ENCODE data around the gene TBC1D1. TPM values are rescaled to one million over a fixed set of nuclear protein-coding genes. Genes with fewer than 3 reads are reported as not detected.

Gene TBC1D1
- total RNA-seq, 1 experiment from 2014 or later: 106 TPM

DNA sequence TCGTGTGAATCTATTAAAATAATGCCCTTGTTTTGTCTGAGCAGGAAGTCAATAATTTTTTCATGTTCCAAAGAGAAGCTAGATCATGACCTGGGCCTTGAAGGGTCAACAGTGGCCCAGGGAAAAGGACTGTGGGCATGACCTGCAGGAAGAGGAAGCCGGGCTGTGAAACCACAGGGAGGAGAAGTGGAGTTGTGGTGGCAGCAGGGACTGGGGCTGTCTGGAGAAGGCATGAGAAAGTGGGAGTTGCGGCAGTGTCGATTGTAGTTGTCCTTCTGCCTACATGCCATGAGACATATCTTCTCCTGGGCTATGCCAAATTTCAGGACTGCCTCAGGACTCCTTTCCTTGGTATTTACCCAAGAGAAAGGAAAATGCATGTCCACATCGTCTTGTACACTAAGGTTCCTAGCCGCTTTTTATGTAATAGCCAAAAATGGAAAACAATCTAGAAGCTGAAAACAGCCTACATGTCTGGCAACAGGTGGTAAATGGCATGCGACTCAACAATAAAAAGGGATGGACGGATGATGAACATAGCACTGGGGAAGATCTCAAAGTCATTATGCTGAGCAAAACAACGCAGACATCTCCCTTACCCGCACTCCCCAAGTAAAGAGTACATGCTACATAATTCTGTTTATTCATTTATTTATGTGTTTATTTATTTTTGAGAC is 55.8 kb downstream of the TBC1D1 start:
- Histone ChIP-seq H3K79me2 (ENCODE audit: low read depth) (no peaks in the 10 kb centered on the region), H3K36me3 (ENCODE audit: low read depth) (no peaks in the 10 kb centered on the region), H4K20me1 (ENCODE audit: insufficient read depth) (no peaks in the 10 kb centered on the region; the same call in 1 of the 2 replicates), H3K9me2 (ENCODE audit: insufficient read depth) (no peaks in the 10 kb centered on the region), H2AFZ (no peak overlapping the region), H3K4me1 (replicated peaks; ENCODE audit: insufficient read depth) (no peaks in the 10 kb centered on the region), H3K9me3 (ENCODE audit: insufficient read depth, low read depth) (no peaks in the 10 kb centered on the region), H3K27me3 (ENCODE audit: insufficient read depth, low read depth) (no peaks in the 10 kb centered on the region), H3K27ac (no peak overlapping the region), H3K4me2 (no peak overlapping the region), H3K4me3 (no peak overlapping the region), H3F3A (ENCODE audit: insufficient read depth, low read depth) (no peaks in the 10 kb centered on the region)
- CTCF ChIA-PET: interaction anchor here (0.6 kb wide), 1 partner anchor 40 kb away, joined by 11 read pairs; no protein-coding TSS in a partner anchor
- no TSS peak for BruUV-seq (replicated peaks)
- POLR2A ChIA-PET (ENCODE audit: unreplicated experiment): no interaction called here
- intact Hi-C loops (cut with micrococcal nuclease; ENCODE audit: unreplicated experiment): no loop called here
- no peak for DNase-seq
- TF ChIP-seq EZH2 (IDR thresholded peaks at IDR 0.05; ENCODE audit: low read depth): no peak
- TF ChIP-seq, protein P1, sequence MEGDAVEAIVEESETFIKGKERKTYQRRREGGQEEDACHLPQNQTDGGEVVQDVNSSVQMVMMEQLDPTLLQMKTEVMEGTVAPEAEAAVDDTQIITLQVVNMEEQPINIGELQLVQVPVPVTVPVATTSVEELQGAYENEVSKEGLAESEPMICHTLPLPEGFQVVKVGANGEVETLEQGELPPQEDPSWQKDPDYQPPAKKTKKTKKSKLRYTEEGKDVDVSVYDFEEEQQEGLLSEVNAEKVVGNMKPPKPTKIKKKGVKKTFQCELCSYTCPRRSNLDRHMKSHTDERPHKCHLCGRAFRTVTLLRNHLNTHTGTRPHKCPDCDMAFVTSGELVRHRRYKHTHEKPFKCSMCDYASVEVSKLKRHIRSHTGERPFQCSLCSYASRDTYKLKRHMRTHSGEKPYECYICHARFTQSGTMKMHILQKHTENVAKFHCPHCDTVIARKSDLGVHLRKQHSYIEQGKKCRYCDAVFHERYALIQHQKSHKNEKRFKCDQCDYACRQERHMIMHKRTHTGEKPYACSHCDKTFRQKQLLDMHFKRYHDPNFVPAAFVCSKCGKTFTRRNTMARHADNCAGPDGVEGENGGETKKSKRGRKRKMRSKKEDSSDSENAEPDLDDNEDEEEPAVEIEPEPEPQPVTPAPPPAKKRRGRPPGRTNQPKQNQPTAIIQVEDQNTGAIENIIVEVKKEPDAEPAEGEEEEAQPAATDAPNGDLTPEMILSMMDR (conservative IDR thresholded peaks at IDR 0.05): no peak

DNA sequence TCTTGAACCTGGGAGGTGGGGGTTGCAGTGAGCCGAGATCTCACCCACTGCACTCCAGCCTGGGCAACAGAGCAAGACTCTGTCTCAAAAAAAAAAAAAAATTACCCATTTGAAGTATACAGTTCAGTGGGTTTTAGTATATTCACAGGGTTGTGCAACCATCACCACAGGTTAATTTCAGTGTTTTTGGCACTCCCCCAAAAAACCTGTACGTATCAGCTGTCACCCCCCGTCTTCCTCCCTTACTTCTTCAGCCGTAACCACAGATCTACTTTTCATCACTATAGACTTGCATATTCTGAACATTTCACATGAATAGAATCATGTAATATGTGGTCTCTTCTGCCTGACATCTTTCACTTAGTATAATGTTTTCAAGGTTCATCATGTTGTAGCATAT is 57.7 kb downstream of the TBC1D1 start:
- no peaks in the 10 kb centered on the region; the same call in 1 of the 2 replicates for H4K20me1 ChIP-seq (ENCODE audit: insufficient read depth)
- DNase-seq: no peak
- CTCF ChIA-PET: no interaction called here
- intact Hi-C loops (cut with micrococcal nuclease; ENCODE audit: unreplicated experiment): no loop called here
- H3K79me2 ChIP-seq (ENCODE audit: low read depth): no peaks in the 10 kb centered on the region
- H3F3A ChIP-seq (ENCODE audit: insufficient read depth, low read depth): no peaks in the 10 kb centered on the region
- H3K4me3 ChIP-seq: no peak overlapping the region
- H3K27me3 ChIP-seq (ENCODE audit: insufficient read depth, low read depth): no peaks in the 10 kb centered on the region
- no peak overlapping the region for H2AFZ ChIP-seq
- H3K36me3 ChIP-seq (ENCODE audit: low read depth): no peaks in the 10 kb centered on the region
- no peak overlapping the region for H3K4me2 ChIP-seq
- no peaks in the 10 kb centered on the region for H3K9me3 ChIP-seq (ENCODE audit: insufficient read depth, low read depth)
- TF ChIP-seq, protein P1 (conservative IDR thresholded peaks at IDR 0.05): no peak
- POLR2A ChIA-PET (ENCODE audit: unreplicated experiment): no interaction called here
- H3K9me2 ChIP-seq (ENCODE audit: insufficient read depth): no peaks in the 10 kb centered on the region
- H3K27ac ChIP-seq: no peak overlapping the region
- H3K4me1 ChIP-seq (replicated peaks; ENCODE audit: insufficient read depth): no peaks in the 10 kb centered on the region
- BruUV-seq (replicated peaks): no TSS peak

DNA sequence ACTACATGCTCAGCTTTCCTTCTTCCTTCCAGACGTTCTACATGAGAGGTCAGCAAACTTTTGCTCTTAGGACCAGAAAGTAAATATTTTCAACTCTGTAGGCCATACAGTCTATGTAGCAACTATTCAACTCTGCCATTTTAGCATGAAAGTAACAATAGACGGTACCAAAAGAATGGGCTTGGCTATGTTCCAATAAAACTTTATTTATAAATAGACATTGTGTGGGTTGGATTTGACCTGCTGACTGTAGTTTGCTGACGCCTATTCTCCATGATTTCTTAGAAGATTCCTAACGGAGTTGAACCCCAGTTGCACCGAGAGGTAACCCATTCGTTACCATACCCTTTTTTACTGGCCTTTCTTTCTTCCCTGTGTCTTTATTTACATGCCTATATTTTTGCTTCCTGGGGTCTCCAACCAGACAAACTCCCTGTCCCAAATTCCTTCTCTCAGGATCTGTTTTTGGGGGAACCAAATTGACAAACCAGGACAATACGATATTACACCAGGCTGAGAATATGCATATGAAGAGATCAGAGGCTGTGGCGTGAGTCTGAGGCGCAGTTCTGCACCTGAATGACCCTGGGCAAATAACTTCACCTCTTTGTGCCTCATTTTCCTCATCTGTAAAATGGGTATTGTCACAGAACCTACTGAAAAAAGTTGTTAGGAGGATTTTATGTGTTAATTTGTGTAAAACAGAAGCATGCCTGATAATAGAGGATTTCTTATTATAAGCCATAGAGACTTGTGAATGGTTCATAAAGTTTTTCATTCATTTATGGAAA is 58.9 kb downstream of the TBC1D1 start:
- no peaks in the 10 kb centered on the region; the same call in 1 of the 2 replicates for H4K20me1 ChIP-seq (ENCODE audit: insufficient read depth)
- no peaks in the 10 kb centered on the region for H3K36me3 ChIP-seq (ENCODE audit: low read depth)
- no peaks in the 10 kb centered on the region; the same call in 1 of the 2 replicates for H3K9me2 ChIP-seq (ENCODE audit: insufficient read depth)
- intact Hi-C loops (cut with micrococcal nuclease; ENCODE audit: unreplicated experiment): no loop called here
- no peaks in the 10 kb centered on the region for H3F3A ChIP-seq (ENCODE audit: insufficient read depth, low read depth)
- H3K9me3 ChIP-seq (ENCODE audit: insufficient read depth, low read depth): no peaks in the 10 kb centered on the region
- no peaks in the 10 kb centered on the region for H3K4me1 ChIP-seq (replicated peaks; ENCODE audit: insufficient read depth)
- ChIA-PET POLR2A (ENCODE audit: unreplicated experiment) (no interaction called here), CTCF (no interaction called here)
- no TSS peak for BruUV-seq (replicated peaks)
- DNase-seq: no peak
- no peak overlapping the region for H3K27ac ChIP-seq
- no peaks in the 10 kb centered on the region for H3K79me2 ChIP-seq (ENCODE audit: low read depth)
- no peak overlapping the region for H3K4me3 ChIP-seq
- no peak overlapping the region for H3K4me2 ChIP-seq
- H3K27me3 ChIP-seq (ENCODE audit: insufficient read depth, low read depth): no peaks in the 10 kb centered on the region
- TF ChIP-seq EZH2 (IDR thresholded peaks at IDR 0.05; ENCODE audit: low read depth): no peak
- TF ChIP-seq, protein P1 (conservative IDR thresholded peaks at IDR 0.05): no peak
- H2AFZ ChIP-seq: no peak overlapping the region

Measured in PC-9 (cell line).